ENCODE measurements around the gene SRSF9.

Gene SRSF9

GRCh38 chr12:120466560-120467315 is 2.8 kb downstream of the SRSF9 start:
- Histone ChIP-seq H3K27me3 (ENCODE audit: insufficient read depth, low read length) (no peaks in the 10 kb centered on the region), H3K9me2 (ENCODE audit: low read depth, low read length) (no peaks in the 10 kb centered on the region), H3K36me3 (ENCODE audit: insufficient read depth, low read length) (peaks cover 61% of the 10 kb centered on the region), H3K4me2 (ENCODE audit: low read length) (peak overlapping the region; percentile 14; the same call in 1 of the 2 replicates), H3K79me2 (ENCODE audit: insufficient read depth, low read length) (peaks cover 42% of the 10 kb centered on the region), H3F3A (ENCODE audit: insufficient read depth, low read length) (no peaks in the 10 kb centered on the region), H3K4me3 (ENCODE audit: low read depth, low read length, poor library complexity, severe bottlenecking) (no peak overlapping the region), H3K9ac (ENCODE audit: low read length) (no peak overlapping the region), H4K20me1 (ENCODE audit: insufficient read depth, low read length) (0 out of 2 replicates have a peak, but pooled peaks cover 3% of the 10 kb centered on the region), H3K9me3 (ENCODE audit: low read length) (no peaks in the 10 kb centered on the region), H3K27ac (ENCODE audit: low read depth, low read length, poor library complexity, severe bottlenecking) (no peak overlapping the region), H3K4me1 (ENCODE audit: insufficient read depth, low read length, severe bottlenecking) (peaks cover 40% of the 10 kb centered on the region), H2AFZ (ENCODE audit: low read length) (no peak overlapping the region)
- peak; percentile 55 for TF ChIP-seq CTCF (IDR thresholded peaks at IDR 0.05; ENCODE audit: low read length)
- no peak for TF ChIP-seq EZH2 (IDR thresholded peaks at IDR 0.05; ENCODE audit: borderline replicate concordance, low read length)

- Histone ChIP-seq H3K36me3 (ENCODE audit: insufficient read depth, low read length) (peaks cover 70% of the 10 kb centered on the region), H3F3A (ENCODE audit: insufficient read depth, low read length) (no peaks in the 10 kb centered on the region), H3K4me1 (ENCODE audit: insufficient read depth, low read length, severe bottlenecking) (peaks cover 30% of the 10 kb centered on the region), H3K9me3 (ENCODE audit: low read length) (no peaks in the 10 kb centered on the region), H2AFZ (ENCODE audit: low read length) (no peak overlapping the region), H3K9me2 (ENCODE audit: low read depth, low read length) (no peaks in the 10 kb centered on the region), H4K20me1 (ENCODE audit: insufficient read depth, low read length) (0 out of 2 replicates have a peak, but pooled peaks cover 3% of the 10 kb centered on the region), H3K79me2 (ENCODE audit: insufficient read depth, low read length) (peaks cover 42% of the 10 kb centered on the region), H3K4me3 (ENCODE audit: low read depth, low read length, poor library complexity, severe bottlenecking) (no peak overlapping the region), H3K27me3 (ENCODE audit: insufficient read depth, low read length) (no peaks in the 10 kb centered on the region), H3K4me2 (ENCODE audit: low read length) (no peak overlapping the region; the same call in 1 of the 2 replicates), H3K9ac (ENCODE audit: low read length) (no peak overlapping the region), H3K27ac (ENCODE audit: low read depth, low read length, poor library complexity, severe bottlenecking) (no peak overlapping the region)
- TF ChIP-seq EZH2 (IDR thresholded peaks at IDR 0.05; ENCODE audit: borderline replicate concordance, low read length) (no peak), CTCF (IDR thresholded peaks at IDR 0.05; ENCODE audit: low read length) (no peak)
Observed at GRCh38 chr12:120465756-120466155, 3.8 kb downstream of the SRSF9 start.

GRCh38 chr12:120463712-120464111 is 5.8 kb downstream of the SRSF9 start:
- Histone ChIP-seq H3K36me3 (ENCODE audit: insufficient read depth, low read length) (peaks cover 90% of the 10 kb centered on the region), H3K9ac (ENCODE audit: low read length) (no peak overlapping the region), H3K4me1 (ENCODE audit: insufficient read depth, low read length, severe bottlenecking) (peaks cover 23% of the 10 kb centered on the region), H3K9me3 (ENCODE audit: low read length) (no peaks in the 10 kb centered on the region), H3K27ac (ENCODE audit: low read depth, low read length, poor library complexity, severe bottlenecking) (no peak overlapping the region), H3K9me2 (ENCODE audit: low read depth, low read length) (no peaks in the 10 kb centered on the region), H2AFZ (ENCODE audit: low read length) (no peak overlapping the region), H3K4me2 (ENCODE audit: low read length) (no peak overlapping the region), H4K20me1 (ENCODE audit: insufficient read depth, low read length) (0 out of 2 replicates have a peak, but pooled peaks cover 3% of the 10 kb centered on the region), H3K27me3 (ENCODE audit: insufficient read depth, low read length) (no peaks in the 10 kb centered on the region), H3K4me3 (ENCODE audit: low read depth, low read length, poor library complexity, severe bottlenecking) (no peak overlapping the region), H3F3A (ENCODE audit: insufficient read depth, low read length) (no peaks in the 10 kb centered on the region), H3K79me2 (ENCODE audit: insufficient read depth, low read length) (peaks cover 38% of the 10 kb centered on the region)
- TF ChIP-seq CTCF (IDR thresholded peaks at IDR 0.05; ENCODE audit: low read length) (no peak), EZH2 (IDR thresholded peaks at IDR 0.05; ENCODE audit: borderline replicate concordance, low read length) (no peak)
